DOHH2 (cell line): ENCODE results near the gene GRM4.

Experiments
- H3F3A ChIP-seq: fragments of 200-600 bp; sonication (generic), shearing (Covaris generic); 2 replicates; pipeline ENCODE4 v1.6.0; 2016; ENCODE audit warnings: antibody characterized with exemption, mild to moderate bottlenecking; ENCODE audit not compliant: control insufficient read depth, insufficient read depth
- H3K27ac ChIP-seq: fragments of 200-600 bp; sonication (generic); 2 replicates; pipeline ENCODE4 v1.5.1; 2014; ENCODE audit warnings: low read depth, mild to moderate bottlenecking, low read length, moderate library complexity
- H3K27me3 ChIP-seq: fragments of 200-600 bp; sonication (generic); 2 replicates; pipeline ENCODE4 v1.6.1; 2014; ENCODE audit warnings: mild to moderate bottlenecking, low read length, mixed read lengths; ENCODE audit not compliant: control insufficient read depth
- H3K36me3 ChIP-seq: fragments of 200-600 bp; sonication (generic); 2 replicates; pipeline ENCODE4 v1.6.1; 2014; ENCODE audit warnings: mild to moderate bottlenecking, low read length, moderate library complexity, mixed read lengths; ENCODE audit not compliant: control insufficient read depth
- H3K4me1 ChIP-seq: fragments of 200-600 bp; sonication (generic); 2 replicates; pipeline ENCODE4 v1.6.1; 2014; ENCODE audit warnings: mild to moderate bottlenecking, low read length, mixed read lengths; ENCODE audit not compliant: control insufficient read depth
- H3K4me2 ChIP-seq: fragments of 200-600 bp; sonication (generic); 2 replicates; pipeline ENCODE4 v1.6.0; 2014; ENCODE audit warnings: mild to moderate bottlenecking, low read length, moderate library complexity
- H3K4me3 ChIP-seq: fragments of 200-600 bp; sonication (generic); 2 replicates; pipeline ENCODE4 v1.5.1; 2014; ENCODE audit warnings: mild to moderate bottlenecking, low read length, mixed read lengths
- H3K79me2 ChIP-seq: fragments of 200-600 bp; sonication (generic); 2 replicates; pipeline ENCODE4 v1.6.1; 2014; ENCODE audit warnings: mild to moderate bottlenecking, low read length, mixed read lengths; ENCODE audit not compliant: control insufficient read depth
- H3K9me2 ChIP-seq: fragments of 200-600 bp; sonication (generic); replicated peaks from 2 replicates; pipeline ENCODE4 v1.6.1; 2014; ENCODE audit warnings: mild to moderate bottlenecking, low read length, mixed read lengths; ENCODE audit not compliant: control insufficient read depth
- H3K9me3 ChIP-seq: fragments of 200-600 bp; sonication (generic); 2 replicates; pipeline ENCODE4 v1.6.1; 2014; ENCODE audit warnings: antibody characterized with exemption, low read length, mixed read lengths; ENCODE audit not compliant: control insufficient read depth, insufficient read depth
- H4K20me1 ChIP-seq: fragments of 200-600 bp; sonication (generic); 2 replicates; pipeline ENCODE4 v1.6.0; 2014; ENCODE audit warnings: low read depth, mild to moderate bottlenecking, antibody characterized with exemption, low read length, moderate library complexity; ENCODE audit not compliant: control insufficient read depth, insufficient read depth
- EZH2phosphoT487 ChIP-seq: fragments of 200-600 bp; sonication (generic); IDR thresholded peaks from 2 replicates; pipeline ENCODE4 v1.6.1; 2017; ENCODE audit warnings: borderline replicate concordance, mild to moderate bottlenecking, antibody characterized with exemption, low read length, moderate library complexity, mixed read lengths
- TF ChIP-seq, protein P1 (sequence below): fragments of 200-600 bp; sonication (generic); IDR thresholded peaks from one replicate; pipeline ENCODE4 v1.5.1; 2014; ENCODE audit warnings: antibody characterized with exemption, mild to moderate bottlenecking, low read depth, low read length; ENCODE audit not compliant: poor library complexity, severe bottlenecking

GRM4 gene

DNA sequence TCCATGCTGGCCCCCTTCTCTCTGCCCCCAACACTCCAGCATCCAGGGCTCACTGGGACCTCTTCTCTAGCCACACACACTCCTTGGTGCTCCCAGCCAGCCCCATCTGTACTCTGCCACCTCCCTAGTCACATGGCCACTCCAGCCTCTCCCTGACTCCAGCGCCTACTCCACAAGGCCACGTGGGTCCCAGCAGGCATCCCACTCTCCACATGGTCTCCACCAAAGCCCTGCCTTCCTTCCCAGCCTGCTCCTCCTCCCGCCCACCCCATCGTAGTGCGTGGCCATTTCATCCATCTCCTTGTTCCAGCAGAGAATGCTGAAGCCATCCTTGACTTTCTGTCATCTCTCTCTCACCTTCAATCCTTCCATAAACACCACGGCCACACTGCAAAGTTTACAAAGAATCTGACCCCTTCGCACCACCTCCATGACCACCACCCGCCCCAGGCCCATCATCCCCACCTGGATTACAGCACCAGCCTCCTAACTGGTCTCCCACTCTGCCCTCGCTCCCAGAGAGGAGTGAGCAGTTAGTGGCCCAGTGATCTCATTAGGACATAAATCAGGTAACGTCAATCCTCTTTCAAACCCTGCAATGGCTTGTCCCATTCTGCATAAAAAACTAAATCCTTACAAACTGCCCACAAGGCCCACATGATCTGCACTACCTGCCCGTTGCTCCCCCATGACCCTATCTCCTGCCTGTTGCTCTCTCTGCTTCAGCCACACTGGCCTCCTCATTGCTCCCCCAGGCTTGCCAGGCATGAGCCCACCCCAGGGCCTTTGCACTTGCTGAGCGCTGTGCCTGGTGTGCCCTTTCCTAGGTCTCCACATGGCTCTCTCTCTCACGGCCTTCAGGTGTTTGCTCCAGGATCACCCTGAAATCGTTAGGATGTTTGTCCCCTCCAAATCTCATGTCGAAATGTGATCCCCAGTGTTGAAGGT lies 96.2 kb downstream of the GRM4 start:
- Histone ChIP-seq H3K9me3 (no peaks in the 10 kb centered on the region), H3K36me3 (no peaks in the 10 kb centered on the region), H3F3A (no peaks in the 10 kb centered on the region), H3K27me3 (no peaks in the 10 kb centered on the region; the same call in 1 of the 2 replicates), H3K79me2 (no peaks in the 10 kb centered on the region), H3K4me1 (no peaks in the 10 kb centered on the region), H3K9me2 (no peaks in the 10 kb centered on the region), H4K20me1 (peaks cover 1% of the 10 kb centered on the region; the same call in 1 of the 2 replicates), H3K27ac (no peak overlapping the region), H3K4me2 (no peak overlapping the region), H3K4me3 (no peak overlapping the region)
- TF ChIP-seq, protein P1, sequence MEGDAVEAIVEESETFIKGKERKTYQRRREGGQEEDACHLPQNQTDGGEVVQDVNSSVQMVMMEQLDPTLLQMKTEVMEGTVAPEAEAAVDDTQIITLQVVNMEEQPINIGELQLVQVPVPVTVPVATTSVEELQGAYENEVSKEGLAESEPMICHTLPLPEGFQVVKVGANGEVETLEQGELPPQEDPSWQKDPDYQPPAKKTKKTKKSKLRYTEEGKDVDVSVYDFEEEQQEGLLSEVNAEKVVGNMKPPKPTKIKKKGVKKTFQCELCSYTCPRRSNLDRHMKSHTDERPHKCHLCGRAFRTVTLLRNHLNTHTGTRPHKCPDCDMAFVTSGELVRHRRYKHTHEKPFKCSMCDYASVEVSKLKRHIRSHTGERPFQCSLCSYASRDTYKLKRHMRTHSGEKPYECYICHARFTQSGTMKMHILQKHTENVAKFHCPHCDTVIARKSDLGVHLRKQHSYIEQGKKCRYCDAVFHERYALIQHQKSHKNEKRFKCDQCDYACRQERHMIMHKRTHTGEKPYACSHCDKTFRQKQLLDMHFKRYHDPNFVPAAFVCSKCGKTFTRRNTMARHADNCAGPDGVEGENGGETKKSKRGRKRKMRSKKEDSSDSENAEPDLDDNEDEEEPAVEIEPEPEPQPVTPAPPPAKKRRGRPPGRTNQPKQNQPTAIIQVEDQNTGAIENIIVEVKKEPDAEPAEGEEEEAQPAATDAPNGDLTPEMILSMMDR: no peak
- no peak for TF ChIP-seq EZH2phosphoT487

DNA sequence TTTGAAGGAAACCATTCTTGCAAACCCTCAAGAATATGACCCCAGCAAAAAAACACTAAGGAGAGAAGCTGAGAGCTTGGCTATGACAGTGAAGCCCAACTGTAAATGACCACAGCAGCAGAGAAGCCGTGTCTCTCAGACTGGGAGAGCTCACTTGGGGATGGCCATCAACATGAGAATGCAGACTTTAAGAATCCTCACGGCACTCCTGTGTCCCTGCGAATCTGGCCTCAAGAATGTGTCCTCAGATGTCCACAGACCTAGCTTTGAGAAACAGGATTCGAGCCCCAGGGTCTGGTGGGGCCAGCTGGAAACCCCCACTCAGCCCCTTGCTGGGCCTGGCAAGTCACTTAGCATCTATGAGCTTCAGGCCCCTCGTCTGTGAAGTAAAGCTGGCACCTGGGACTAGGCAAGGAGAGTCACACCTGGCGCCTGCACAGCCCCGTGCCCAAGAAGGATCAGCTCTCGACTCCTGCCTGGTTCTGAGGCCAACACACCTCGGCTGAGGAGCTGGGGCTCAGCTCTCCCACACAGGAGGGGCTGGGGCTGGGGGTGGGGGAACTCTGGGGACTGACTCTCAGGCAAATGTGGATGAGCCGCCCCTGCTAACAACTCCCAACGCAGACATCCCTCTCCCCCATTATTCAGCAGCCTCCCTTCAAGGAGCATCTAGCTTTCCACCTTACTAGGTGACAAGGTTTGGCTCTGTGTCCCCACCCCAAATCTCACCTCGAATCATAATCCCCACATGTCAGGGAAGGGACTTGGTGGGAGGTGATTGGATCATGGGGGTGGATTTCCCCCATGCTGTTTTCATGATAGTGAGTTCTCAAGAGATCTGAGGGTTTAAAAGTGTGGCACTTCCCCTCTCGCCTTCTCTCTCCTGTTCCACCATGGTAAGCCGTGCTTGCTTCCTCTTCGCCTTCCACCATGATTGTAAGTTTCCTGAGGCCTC lies 97.7 kb downstream of the GRM4 start:
- Histone ChIP-seq H3K79me2 (no peaks in the 10 kb centered on the region), H3K9me2 (no peaks in the 10 kb centered on the region), H3K27ac (no peak overlapping the region), H3K4me1 (no peaks in the 10 kb centered on the region), H3K4me3 (no peak overlapping the region), H3K27me3 (no peaks in the 10 kb centered on the region; the same call in 1 of the 2 replicates), H3K4me2 (no peak overlapping the region), H3K36me3 (no peaks in the 10 kb centered on the region), H3K9me3 (peaks cover 4% of the 10 kb centered on the region; the same call in 1 of the 2 replicates), H4K20me1 (no peaks in the 10 kb centered on the region), H3F3A (no peaks in the 10 kb centered on the region)
- TF ChIP-seq EZH2phosphoT487: no peak
- TF ChIP-seq, protein P1: no peak

DNA sequence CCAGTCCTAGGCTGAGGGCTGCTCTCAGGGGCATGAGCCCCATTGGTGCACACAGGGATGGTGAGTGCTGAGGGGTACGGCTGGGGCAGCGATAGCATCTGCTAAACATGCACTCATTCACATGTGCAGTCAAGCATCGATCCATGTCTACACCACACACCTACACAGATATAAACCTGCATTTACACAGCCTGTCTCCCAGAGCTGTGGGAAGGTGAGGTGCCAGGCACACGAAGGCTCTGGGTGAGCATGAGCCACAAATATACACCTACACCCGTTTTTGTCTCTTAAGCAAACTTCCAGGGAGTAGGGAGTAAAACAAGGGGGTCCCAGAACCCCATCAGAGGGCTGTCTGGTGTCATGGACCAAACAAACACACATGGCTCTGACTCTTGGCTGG lies 99.3 kb downstream of the GRM4 start:
- H4K20me1 ChIP-seq: no peaks in the 10 kb centered on the region
- H3K4me1 ChIP-seq: peaks cover 3% of the 10 kb centered on the region; the same call in 1 of the 2 replicates
- no peak overlapping the region for H3K27ac ChIP-seq
- H3K79me2 ChIP-seq: no peaks in the 10 kb centered on the region
- H3K4me2 ChIP-seq: no peak overlapping the region
- no peak overlapping the region for H3K4me3 ChIP-seq
- peaks cover 4% of the 10 kb centered on the region; the same call in 1 of the 2 replicates for H3K9me3 ChIP-seq
- no peaks in the 10 kb centered on the region for H3F3A ChIP-seq
- TF ChIP-seq, protein P1: no peak
- no peak for TF ChIP-seq EZH2phosphoT487
- no peaks in the 10 kb centered on the region for H3K9me2 ChIP-seq
- H3K27me3 ChIP-seq: no peaks in the 10 kb centered on the region; the same call in 1 of the 2 replicates
- H3K36me3 ChIP-seq: no peaks in the 10 kb centered on the region
